HEK293 (cell line): Measurements from ENCODE around the gene LIPN.

Source experiments
- CTCF ChIA-PET: fragments of 350-600 bp; formaldehyde crosslinking; extraction: SDS; loops from one replicate; lab custom pipeline; 2021; ENCODE audit warnings: antibody characterized with exemption; lab: Yijun Ruan, JAX
- POLR2A ChIA-PET: fragments of 300-600 bp; formaldehyde crosslinking; extraction: SDS; loops from one replicate; lab custom pipeline; 2020; ENCODE audit warnings: antibody characterized with exemption, inconsistent platforms; lab: Yijun Ruan, JAX
- H3K27ac ChIP-seq: fragments of 200-500 bp; sonication (Bioruptor generic); 2 replicates; pipeline ENCODE4 v1.5.1; 2014; ENCODE audit warnings: low read depth, low read length, control low read depth, inconsistent platforms; ENCODE audit errors: extremely low read depth
- H3K36me3 ChIP-seq, 2 experiments: fragments of 200-500 bp in 1 of 2; sonication (Bioruptor generic) in 1 of 2; 1 replicate in 1 of 2; 2 replicates in 1 of 2; pipeline ENCODE4 v1.5.1; 2014 to 2017; ENCODE audit warnings: inconsistent platforms in 2 of 2, low read length in 2 of 2; ENCODE audit not compliant: control insufficient read depth in 2 of 2, insufficient read depth in 1 of 2
- H3K4me1 ChIP-seq: fragments of 200-500 bp; sonication (Bioruptor generic); 2 replicates; pipeline ENCODE4 v1.5.1; 2014; ENCODE audit warnings: mild to moderate bottlenecking, low read length, inconsistent platforms; ENCODE audit not compliant: control insufficient read depth, insufficient read depth
- H3K4me3 ChIP-seq: 2 replicates; pipeline ENCODE4 v1.5.1; 2011; ENCODE audit warnings: low read depth, mild to moderate bottlenecking, control low read depth, low read length, moderate library complexity
- H3K9me3 ChIP-seq: fragments of 200-500 bp; sonication (Bioruptor generic); 2 replicates; pipeline ENCODE4 v1.5.1; 2014; ENCODE audit warnings: low read depth, low read length, inconsistent platforms; ENCODE audit not compliant: control insufficient read depth, insufficient read depth
- BCL11B ChIP-seq: fragments of 450-650 bp; formaldehyde crosslinking; IDR thresholded peaks from 2 replicates; pipeline ENCODE4 v1.5.1; 2016; ENCODE audit warnings: low read depth, missing biosample characterization, missing genetic modification characterization
- EGR2 ChIP-seq: fragments of 450-650 bp; formaldehyde crosslinking; IDR thresholded peaks from 2 replicates; pipeline ENCODE4 v1.5.1; 2016; ENCODE audit warnings: low read depth, missing biosample characterization, missing genetic modification characterization
- GLI4 ChIP-seq: fragments of 450-650 bp; formaldehyde crosslinking; IDR thresholded peaks from 2 replicates; pipeline ENCODE4 v1.5.1; 2016; ENCODE audit warnings: missing biosample characterization, missing genetic modification characterization
- OVOL3 ChIP-seq: fragments of 450-650 bp; formaldehyde crosslinking; IDR thresholded peaks from 2 replicates; pipeline ENCODE4 v1.5.1; 2016; ENCODE audit warnings: missing biosample characterization, missing genetic modification characterization
- PBX3 ChIP-seq: sonication (generic); formaldehyde crosslinking; IDR thresholded peaks from 2 replicates; pipeline ENCODE4 v1.8.1; 2022; ENCODE audit warnings: mild to moderate bottlenecking, moderate library complexity, missing genetic modification reagents
- PRDM10 ChIP-seq: fragments of 450-650 bp; formaldehyde crosslinking; IDR thresholded peaks from 2 replicates; pipeline ENCODE4 v1.5.1; 2016; ENCODE audit warnings: missing biosample characterization, missing genetic modification characterization
- TCF7L2 ChIP-seq: IDR thresholded peaks from 2 replicates; pipeline ENCODE4 v1.6.1; 2011; ENCODE audit warnings: low read depth, mild to moderate bottlenecking, inconsistent platforms, low read length, moderate library complexity, borderline replicate concordance
- ZNF138 ChIP-seq: fragments of 450-650 bp; formaldehyde crosslinking; IDR thresholded peaks from 2 replicates; pipeline ENCODE4 v1.5.1; 2016; ENCODE audit warnings: missing biosample characterization, missing genetic modification characterization, borderline replicate concordance
- ZNF16 ChIP-seq: fragments of 450-650 bp; formaldehyde crosslinking; IDR thresholded peaks from 2 replicates; pipeline ENCODE4 v1.5.1; 2016; ENCODE audit warnings: low read depth, missing biosample characterization, missing genetic modification characterization
- ZNF2 ChIP-seq: fragments of 450-650 bp; formaldehyde crosslinking; IDR thresholded peaks from 2 replicates; pipeline ENCODE4 v1.5.1; 2016; ENCODE audit warnings: missing biosample characterization, missing genetic modification characterization
- ZNF26 ChIP-seq: fragments of 450-650 bp; formaldehyde crosslinking; IDR thresholded peaks from 2 replicates; pipeline ENCODE4 v1.5.1; 2016; ENCODE audit warnings: missing biosample characterization, missing genetic modification characterization
- ZNF335 ChIP-seq: fragments of 450-650 bp; formaldehyde crosslinking; conservative IDR thresholded peaks from 2 replicates; pipeline ENCODE4 v1.5.1; 2016; ENCODE audit warnings: missing biosample characterization, missing genetic modification characterization
- ZNF433 ChIP-seq: fragments of 450-650 bp; formaldehyde crosslinking; IDR thresholded peaks from 2 replicates; pipeline ENCODE4 v1.5.1; 2016; ENCODE audit warnings: missing biosample characterization, missing genetic modification characterization, low read depth
- ZNF473 ChIP-seq: fragments of 450-650 bp; formaldehyde crosslinking; IDR thresholded peaks from 2 replicates; pipeline ENCODE4 v1.5.1; 2017; ENCODE audit warnings: missing biosample characterization, missing genetic modification characterization
- ZNF513 ChIP-seq: fragments of 450-650 bp; IDR thresholded peaks from 2 replicates; pipeline ENCODE4 v1.5.1; 2018; ENCODE audit warnings: missing biosample characterization, missing genetic modification characterization
- ZNF521 ChIP-seq: fragments of 450-650 bp; formaldehyde crosslinking; IDR thresholded peaks from 2 replicates; pipeline ENCODE4 v1.5.1; 2017; ENCODE audit warnings: missing biosample characterization, mild to moderate bottlenecking, missing genetic modification characterization
- ZNF544 ChIP-seq: fragments of 450-650 bp; formaldehyde crosslinking; IDR thresholded peaks from 2 replicates; pipeline ENCODE4 v1.5.0; 2017; ENCODE audit warnings: missing biosample characterization, missing genetic modification characterization
- ZNF558 ChIP-seq: fragments of 450-650 bp; formaldehyde crosslinking; IDR thresholded peaks from 2 replicates; pipeline ENCODE4 v1.5.1; 2016; ENCODE audit warnings: missing biosample characterization, missing genetic modification characterization
- ZNF626 ChIP-seq: fragments of 450-650 bp; sonication (Bioruptor Pico); formaldehyde crosslinking; IDR thresholded peaks from 2 replicates; pipeline ENCODE4 v1.5.1; 2018; ENCODE audit warnings: missing biosample characterization, missing genetic modification characterization, inconsistent platforms
- ZNF658 ChIP-seq: fragments of 450-650 bp; formaldehyde crosslinking; IDR thresholded peaks from 2 replicates; pipeline ENCODE4; 2016; ENCODE audit warnings: missing biosample characterization, missing genetic modification characterization
- ZNF701 ChIP-seq: fragments of 450-650 bp; formaldehyde crosslinking; IDR thresholded peaks from 2 replicates; pipeline ENCODE4 v1.5.1; 2016; ENCODE audit warnings: missing biosample characterization, missing genetic modification characterization
- ZNF785 ChIP-seq: fragments of 450-650 bp; formaldehyde crosslinking; IDR thresholded peaks from 2 replicates; pipeline ENCODE4 v1.5.1; 2016; ENCODE audit warnings: missing biosample characterization, missing genetic modification characterization
- ZNF830 ChIP-seq: fragments of 450-650 bp; IDR thresholded peaks from 2 replicates; pipeline ENCODE4 v1.5.0; 2018; ENCODE audit warnings: missing biosample characterization, missing genetic modification characterization, low read depth, mild to moderate bottlenecking, moderate library complexity
- ZNF837 ChIP-seq: fragments of 450-650 bp; formaldehyde crosslinking; IDR thresholded peaks from 2 replicates; pipeline ENCODE4 v1.5.1; 2016; ENCODE audit warnings: missing biosample characterization, missing genetic modification characterization
- TF ChIP-seq, protein P1 (sequence below): fragments of 450-650 bp; formaldehyde crosslinking; IDR thresholded peaks from 2 replicates; pipeline ENCODE4 v1.5.1; 2016; ENCODE audit warnings: missing biosample characterization, missing genetic modification characterization
- TF ChIP-seq, protein P2 (sequence below): fragments of 450-650 bp; formaldehyde crosslinking; IDR thresholded peaks from 2 replicates; pipeline ENCODE4 v1.5.1; 2016; ENCODE audit warnings: missing biosample characterization, missing genetic modification characterization

LIPN gene

GRCh38 chr10:88721392-88721791, 38.4 kb upstream of the LIPN start:
- CTCF ChIA-PET: interaction anchor here (0.5 kb wide), 1 partner anchor 141 kb away, joined by 3 read pairs; no protein-coding TSS in a partner anchor
- no peak overlapping the region for H3K27ac ChIP-seq
- POLR2A ChIA-PET: no interaction called here

GRCh38 chr10:88725798-88726197, 34.0 kb upstream of the LIPN start:
- ChIA-PET CTCF (interaction anchor here (0.8 to 1.0 kb wide), 3 partner anchors 38 to 108 kb away, joined by 3 to 4 read pairs (median 3); no protein-coding TSS in a partner anchor), POLR2A (no interaction called here)
- H3K36me3 ChIP-seq: no peaks in the 10 kb centered on the region
- no peak overlapping the region for H3K4me3 ChIP-seq
- H3K27ac ChIP-seq: no peak overlapping the region
- H3K9me3 ChIP-seq: no peaks in the 10 kb centered on the region
- H3K4me1 ChIP-seq: no peaks in the 10 kb centered on the region
- TF ChIP-seq ZNF544 (tag by site-specific recombination) (no peak), ZNF830 (tag by site-specific recombination) (no peak), ZNF701 (no peak), ZNF837 (tag by site-specific recombination) (no peak), ZNF521 (no peak), ZNF626 (tag by site-specific recombination) (no peak), PRDM10 (tag by site-specific recombination) (no peak), EGR2 (no peak), GLI4 (tag by site-specific recombination) (no peak)
- TF ChIP-seq, protein P1, sequence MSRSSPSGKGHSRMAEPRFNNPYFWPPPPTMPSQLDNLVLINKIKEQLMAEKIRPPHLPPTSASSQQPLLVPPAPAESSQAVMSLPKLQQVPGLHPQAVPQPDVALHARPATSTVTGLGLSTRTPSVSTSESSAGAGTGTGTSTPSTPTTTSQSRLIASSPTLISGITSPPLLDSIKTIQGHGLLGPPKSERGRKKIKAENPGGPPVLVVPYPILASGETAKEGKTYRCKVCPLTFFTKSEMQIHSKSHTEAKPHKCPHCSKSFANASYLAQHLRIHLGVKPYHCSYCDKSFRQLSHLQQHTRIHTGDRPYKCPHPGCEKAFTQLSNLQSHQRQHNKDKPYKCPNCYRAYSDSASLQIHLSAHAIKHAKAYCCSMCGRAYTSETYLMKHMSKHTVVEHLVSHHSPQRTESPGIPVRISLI (tag by site-specific recombination): no peak

More at GRCh38 chr10:88721392-88721791, 38.4 kb upstream of the LIPN start:
- no peak for TF ChIP-seq BCL11B (tag by site-specific recombination)
- TF ChIP-seq ZNF2 (tag by site-specific recombination): no peak
- TF ChIP-seq, protein P2, sequence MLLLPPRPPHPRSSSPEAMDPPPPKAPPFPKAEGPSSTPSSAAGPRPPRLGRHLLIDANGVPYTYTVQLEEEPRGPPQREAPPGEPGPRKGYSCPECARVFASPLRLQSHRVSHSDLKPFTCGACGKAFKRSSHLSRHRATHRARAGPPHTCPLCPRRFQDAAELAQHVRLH (tag by site-specific recombination): no peak
- TF ChIP-seq ZNF658: no peak
- no peak for TF ChIP-seq ZNF335 (tag by site-specific recombination)
- TF ChIP-seq ZNF16 (tag by site-specific recombination): no peak
- no peak for TF ChIP-seq PBX3 (CRISPR knock-in tag)
- no peak for TF ChIP-seq ZNF26 (tag by site-specific recombination)
- no peak for TF ChIP-seq ZNF138 (tag by site-specific recombination)
- TF ChIP-seq EGR2: no peak
- TF ChIP-seq ZNF473: no peak
- no peak for TF ChIP-seq ZNF513 (tag by site-specific recombination)
- TF ChIP-seq OVOL3 (tag by site-specific recombination): no peak
- no peak for TF ChIP-seq ZNF785 (tag by site-specific recombination)
- TF ChIP-seq ZNF558: no peak
- TF ChIP-seq ZNF433 (tag by site-specific recombination): no peak
- no peak for TF ChIP-seq TCF7L2
- Histone ChIP-seq H3K4me1 (no peaks in the 10 kb centered on the region), H3K36me3 (no peaks in the 10 kb centered on the region), H3K4me3 (no peak overlapping the region), H3K9me3 (no peaks in the 10 kb centered on the region)
